ENCODE results near the gene EMX1.

The EMX1 gene

GRCh38 chr2:72887740-72888437 lies 29.4 kb upstream of the EMX1 start (continued):
- TF ChIP-seq ZBTB26 (tag by site-specific recombination; optimal IDR thresholded peaks at IDR 0.05) (peak; percentile 69), ZBTB8A (tag by site-specific recombination; IDR thresholded peaks at IDR 0.05) (peak; percentile 86), ZNF692 (tag by site-specific recombination; IDR thresholded peaks at IDR 0.05) (no peak), ZBTB44 (tag by site-specific recombination; IDR thresholded peaks at IDR 0.05) (no peak), YY1 (tag by site-specific recombination; IDR thresholded peaks at IDR 0.05) (no peak)

GRCh38 chr2:72888438-72889202 lies 28.7 kb upstream of the EMX1 start:
- Histone ChIP-seq H3K9me3 (ENCODE audit: control insufficient read depth, insufficient read depth, low read depth, low read length) (no peaks in the 10 kb centered on the region), H3K27ac (ENCODE audit: extremely low read depth, low read depth, low read length) (no peak overlapping the region), H3K4me3 (ENCODE audit: low read depth, low read length) (no peak overlapping the region), H3K36me3 (ENCODE audit: control insufficient read depth in 2 of 2, insufficient read depth in 1 of 2, low read length in 2 of 2) (peaks cover 0 to 20% of the 10 kb centered on the region in 2 experiments; a peak in 2 of 3 replicates), H3K4me1 (ENCODE audit: control insufficient read depth, insufficient read depth, low read length) (no peaks in the 10 kb centered on the region)
- POLR2A ChIA-PET = no interaction called here
- CTCF ChIA-PET = interaction anchor here (0.6 to 8.1 kb wide), 24 partner anchors 9 to 509 kb away, joined by 3 to 168 read pairs (median 6); no protein-coding TSS in a partner anchor
- no peak for TF ChIP-seq PRDM4 (tag by site-specific recombination; IDR thresholded peaks at IDR 0.05)
- no peak for TF ChIP-seq ZNF555 (tag by site-specific recombination; conservative IDR thresholded peaks at IDR 0.05)
- no peak for TF ChIP-seq RBAK (tag by site-specific recombination; IDR thresholded peaks at IDR 0.05)
- TF ChIP-seq ZNF350 (tag by site-specific recombination; IDR thresholded peaks at IDR 0.05) = no peak

GRCh38 chr2:72889991-72890390 lies 27.3 kb upstream of the EMX1 start:
- POLR2A ChIA-PET = interaction anchor here (0.6 kb wide), 1 partner anchor 11 kb away, joined by 4 read pairs; no protein-coding TSS in a partner anchor
- Histone ChIP-seq H3K4me1 (ENCODE audit: control insufficient read depth, insufficient read depth, low read length) (no peaks in the 10 kb centered on the region), H3K36me3 (ENCODE audit: control insufficient read depth in 2 of 2, insufficient read depth in 1 of 2, low read length in 2 of 2) (peaks cover 0 to 20% of the 10 kb centered on the region in 2 experiments; a peak in 2 of 3 replicates), H3K9me3 (ENCODE audit: control insufficient read depth, insufficient read depth, low read depth, low read length) (no peaks in the 10 kb centered on the region), H3K27ac (ENCODE audit: extremely low read depth, low read depth, low read length) (no peak overlapping the region), H3K4me3 (ENCODE audit: low read depth, low read length) (no peak overlapping the region)
- TF ChIP-seq ZNF830 (tag by site-specific recombination; IDR thresholded peaks at IDR 0.05; ENCODE audit: low read depth) (no peak), ZBTB8A (tag by site-specific recombination; IDR thresholded peaks at IDR 0.05) (no peak), INSM2 (tag by site-specific recombination; IDR thresholded peaks at IDR 0.05) (no peak), BCL6B (tag by site-specific recombination; IDR thresholded peaks at IDR 0.05) (no peak), ZBTB6 (tag by site-specific recombination; IDR thresholded peaks at IDR 0.05) (no peak), HOXA7 (CRISPR knock-in tag; IDR thresholded peaks at IDR 0.05; ENCODE audit: borderline replicate concordance) (no peak), ZNF449 (tag by site-specific recombination; IDR thresholded peaks at IDR 0.05) (no peak)
- CTCF ChIA-PET = interaction anchor here (0.6 to 8.1 kb wide), 5 partner anchors 45 to 1359 kb away, joined by 3 to 168 read pairs (median 4); partner anchors contain the start of gene SMYD5

Data from HEK293 (cell line).